Omental fat pad (tissue), 4 donors: Measurements from ENCODE around the gene PLAAT5. TPM values are rescaled to one million over a fixed set of nuclear protein-coding genes. Genes with fewer than 3 reads are reported as not detected.
"Not testable (repeated sequence)": the region's sequence is repeated elsewhere in the genome, so short reads cannot be mapped to it uniquely, and the experiment has no call there.

Source experiments
- ATAC-seq: fragments of 150-250 bp; one replicate; pipeline ENCODE4 v1.9.1; 2016; ENCODE audit warnings: mild to moderate bottlenecking, moderate library complexity; ENCODE audit not compliant: low FRiP score
- DNase-seq: peaks from one replicate; pipeline ENCODE4 v3.0.0-alpha.2; 2019; ENCODE audit warnings: low spot score
- CTCF ChIP-seq, 3 donors: fragments of 450-650 bp; IDR thresholded peaks; one replicate each; pipeline ENCODE4 v1.5.1; 2016 to 2017; ENCODE audit warnings: antibody characterized with exemption in 3 of 3, mild to moderate bottlenecking in 3 of 3, moderate library complexity in 2 of 3
- total RNA-seq, 4 donors: library from RNA; depleted of rRNA; stranded (reverse); fragments of >200 nt; gene quantifications; one replicate each; pipeline ENCODE4 v1.1.0, GENCODE V29; 2016

The PLAAT5 gene
- total RNA-seq, 4 donors from 2014 or later: 12.0 to 54.3 (median 27.9) TPM

- TF ChIP-seq CTCF (IDR thresholded peaks at IDR 0.05): no peak
- DNase-seq (no peak), ATAC-seq (no peak)
These were observed 42.0 kb upstream of the PLAAT5 start for GRCh38 chr11:63532799-63533475.

GRCh38 chr11:63532117-63532516 lies 41.1 kb upstream of the PLAAT5 start:
- no peak for TF ChIP-seq CTCF (IDR thresholded peaks at IDR 0.05)
- ATAC-seq (no peak), DNase-seq (no peak)

- DNase-seq, ATAC-seq: not testable (repeated sequence)
These were observed 40.3 kb upstream of the PLAAT5 start for GRCh38 chr11:63531074-63531792.

- DNase-seq (no peak), ATAC-seq (no peak)
- TF ChIP-seq CTCF (IDR thresholded peaks at IDR 0.05): no peak
These were observed 39.1 kb upstream of the PLAAT5 start for GRCh38 chr11:63530021-63530420.

- not testable (repeated sequence) for DNase-seq, ATAC-seq
These were observed 38.4 kb upstream of the PLAAT5 start for GRCh38 chr11:63529373-63529772.

GRCh38 chr11:63528729-63529278 lies 37.8 kb upstream of the PLAAT5 start:
- DNase-seq, ATAC-seq: not testable (repeated sequence)

GRCh38 chr11:63528156-63528555 lies 37.2 kb upstream of the PLAAT5 start:
- not testable (repeated sequence) for DNase-seq, ATAC-seq

- ATAC-seq: no peak
These were observed 36.7 kb upstream of the PLAAT5 start for GRCh38 chr11:63527667-63528066.

More at GRCh38 chr11:63527667-63528066, 36.7 kb upstream of the PLAAT5 start:
- no peak for DNase-seq
- TF ChIP-seq CTCF (IDR thresholded peaks at IDR 0.05): no peak
